ES-I3 (cell line): Measurements from ENCODE around the gene WFS1.
A peak's percentile ranks its signal among the peaks of the same experiment; 100 is the strongest.

Source experiments
- H3K36me3 ChIP-seq: 2 replicates; pipeline ENCODE4 v1.6.1; 2013; ENCODE audit warnings: mild to moderate bottlenecking, low read length, control low read depth, moderate library complexity; ENCODE audit not compliant: insufficient read depth
- H3K4me1 ChIP-seq: 2 replicates; pipeline ENCODE4 v1.6.1; 2013; ENCODE audit warnings: mild to moderate bottlenecking, control low read depth, low read length; ENCODE audit not compliant: insufficient read depth
- H3K9ac ChIP-seq: 2 replicates; pipeline ENCODE4 v1.6.1; 2013; ENCODE audit warnings: low read depth, mild to moderate bottlenecking, low read length, moderate library complexity
- H3K9me3 ChIP-seq: 2 replicates; pipeline ENCODE4 v1.6.1; 2013; ENCODE audit warnings: mild to moderate bottlenecking, low read length, moderate library complexity; ENCODE audit not compliant: control insufficient read depth, insufficient read depth

Gene WFS1

DNA sequence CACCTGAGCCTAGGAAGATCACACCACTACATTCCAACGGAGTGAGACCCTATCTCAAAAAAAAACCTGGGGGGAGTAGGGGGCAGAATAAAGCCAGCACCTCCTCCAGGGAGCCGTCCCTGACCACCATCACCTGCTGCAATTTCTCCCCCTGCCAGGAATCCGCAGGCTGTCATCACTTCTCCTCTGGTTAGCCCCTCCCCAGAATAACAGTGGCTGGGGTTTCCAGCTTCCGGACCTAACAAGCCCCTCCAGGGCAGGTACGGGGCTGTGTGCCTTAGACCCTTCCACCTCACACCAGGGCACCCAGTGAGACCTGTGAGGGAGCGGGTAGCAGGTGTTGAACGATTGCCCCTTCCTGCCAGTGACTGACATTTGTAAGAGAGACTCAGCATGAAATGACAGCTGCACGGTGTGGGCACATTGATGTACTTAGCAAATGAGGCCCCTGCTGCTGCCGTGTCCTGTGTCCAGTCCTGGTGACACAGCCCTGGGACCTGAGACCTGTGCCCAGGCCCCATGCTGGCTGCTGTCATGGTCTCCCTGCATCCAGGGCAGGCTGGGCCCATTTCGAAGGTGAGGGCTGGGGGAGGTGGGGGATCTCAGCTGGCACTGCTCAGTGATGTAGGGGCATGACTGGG lies 6.7 kb upstream of the WFS1 start:
- no peaks in the 10 kb centered on the region for H3K9me3 ChIP-seq
- peaks cover under 1% of the 10 kb centered on the region; the same call in 1 of the 2 replicates for H3K4me1 ChIP-seq
- no peaks in the 10 kb centered on the region for H3K36me3 ChIP-seq
- no peak overlapping the region for H3K9ac ChIP-seq

DNA sequence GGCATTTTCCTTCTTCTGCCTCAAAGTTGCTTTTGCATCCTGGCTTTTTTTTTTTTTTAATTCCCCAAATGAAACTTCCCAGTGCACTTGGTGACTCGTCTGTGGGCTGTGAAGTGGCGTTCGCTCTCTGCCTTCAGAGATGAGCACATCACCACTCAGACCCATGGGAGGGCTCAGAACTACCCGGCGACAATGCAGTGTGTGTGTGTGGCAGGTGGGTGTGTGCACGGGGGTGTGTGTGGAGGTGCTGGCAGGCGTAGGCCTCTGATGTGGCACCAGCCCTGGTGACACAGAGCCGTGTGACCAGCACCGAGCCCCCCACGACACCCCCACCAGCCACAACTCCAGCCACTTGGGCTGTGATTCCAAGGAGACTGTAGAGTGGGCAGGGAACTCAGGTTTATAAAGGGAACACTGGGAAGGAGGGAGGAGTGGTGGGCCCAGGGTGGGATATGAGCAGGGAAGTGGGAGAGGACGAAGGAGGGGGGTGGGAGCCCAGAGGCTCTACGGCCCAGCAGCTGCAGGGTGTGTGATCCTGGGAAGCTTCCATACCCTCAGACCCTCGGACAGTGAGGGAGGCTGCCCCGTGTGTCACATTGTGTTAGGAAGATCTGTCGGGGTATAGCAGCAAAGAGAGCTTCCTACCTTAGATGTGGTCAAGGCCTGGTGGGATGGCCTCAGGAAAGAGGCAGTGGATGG lies 6.0 kb upstream of the WFS1 start:
- H3K9ac ChIP-seq: no peak overlapping the region
- no peaks in the 10 kb centered on the region for H3K36me3 ChIP-seq
- H3K4me1 ChIP-seq: no peaks in the 10 kb centered on the region
- H3K9me3 ChIP-seq: no peaks in the 10 kb centered on the region

DNA sequence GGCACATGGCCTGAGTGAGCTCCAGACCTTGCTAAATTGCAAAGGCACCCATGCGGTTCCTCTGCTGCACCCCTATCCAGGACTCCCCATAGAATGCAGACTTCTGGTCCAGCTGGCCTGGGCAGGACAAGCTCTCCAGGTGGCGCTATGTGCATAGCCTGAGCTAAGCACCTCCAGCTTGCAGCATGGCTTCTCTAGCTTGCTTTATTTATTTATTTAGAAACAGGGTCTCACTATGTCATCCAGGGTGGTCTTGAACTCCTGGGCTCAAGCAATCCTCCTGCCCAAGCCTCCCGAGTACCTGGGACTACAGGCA lies 5.5 kb upstream of the WFS1 start:
- Histone ChIP-seq H3K4me1 (no peaks in the 10 kb centered on the region; the same call in 1 of the 2 replicates), H3K9ac (no peak overlapping the region), H3K9me3 (no peaks in the 10 kb centered on the region), H3K36me3 (no peaks in the 10 kb centered on the region)

DNA sequence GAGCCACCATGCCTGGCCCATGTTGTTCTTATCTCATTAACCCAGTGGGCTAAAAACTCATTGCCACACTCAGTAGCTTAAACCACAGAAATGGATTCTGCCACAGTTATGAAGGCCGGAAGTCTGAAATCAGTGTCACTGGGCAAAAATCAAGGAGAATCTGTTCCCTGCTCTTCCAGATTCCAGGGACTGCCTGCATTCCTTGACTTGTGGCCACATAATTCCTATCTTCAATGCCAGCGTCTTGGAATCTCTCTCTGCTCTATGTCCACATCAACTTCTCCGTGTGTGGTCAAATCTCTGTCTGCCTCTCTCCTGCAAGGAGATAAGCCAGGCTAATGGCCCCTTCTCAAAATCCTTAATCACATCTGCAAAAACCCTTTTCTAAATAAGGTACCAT lies 4.1 kb upstream of the WFS1 start:
- Histone ChIP-seq H3K4me1 (peaks cover under 1% of the 10 kb centered on the region), H3K9me3 (no peaks in the 10 kb centered on the region), H3K36me3 (no peaks in the 10 kb centered on the region), H3K9ac (no peak overlapping the region)

DNA sequence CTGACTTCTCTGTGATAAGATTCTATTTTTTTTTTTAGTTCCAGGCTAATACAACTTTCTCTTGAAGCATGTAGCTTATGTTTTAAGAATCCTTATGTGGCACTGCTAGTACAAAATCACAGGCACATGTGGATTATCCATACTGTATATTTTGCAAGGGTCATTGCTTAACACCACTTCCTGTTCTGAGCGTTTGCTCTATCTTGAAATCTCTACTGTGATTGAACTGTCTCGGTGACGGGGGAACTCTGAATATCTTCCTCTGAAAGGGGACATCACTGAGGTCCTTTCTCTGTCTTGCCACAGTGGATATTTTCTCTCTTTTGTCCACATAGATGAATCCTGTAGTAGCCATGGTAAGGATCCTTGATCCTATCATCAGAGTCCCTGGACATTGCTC lies 2.1 kb upstream of the WFS1 start:
- Histone ChIP-seq H3K4me1 (peaks cover 8% of the 10 kb centered on the region), H3K9me3 (no peaks in the 10 kb centered on the region), H3K36me3 (no peaks in the 10 kb centered on the region), H3K9ac (no peak overlapping the region)

DNA sequence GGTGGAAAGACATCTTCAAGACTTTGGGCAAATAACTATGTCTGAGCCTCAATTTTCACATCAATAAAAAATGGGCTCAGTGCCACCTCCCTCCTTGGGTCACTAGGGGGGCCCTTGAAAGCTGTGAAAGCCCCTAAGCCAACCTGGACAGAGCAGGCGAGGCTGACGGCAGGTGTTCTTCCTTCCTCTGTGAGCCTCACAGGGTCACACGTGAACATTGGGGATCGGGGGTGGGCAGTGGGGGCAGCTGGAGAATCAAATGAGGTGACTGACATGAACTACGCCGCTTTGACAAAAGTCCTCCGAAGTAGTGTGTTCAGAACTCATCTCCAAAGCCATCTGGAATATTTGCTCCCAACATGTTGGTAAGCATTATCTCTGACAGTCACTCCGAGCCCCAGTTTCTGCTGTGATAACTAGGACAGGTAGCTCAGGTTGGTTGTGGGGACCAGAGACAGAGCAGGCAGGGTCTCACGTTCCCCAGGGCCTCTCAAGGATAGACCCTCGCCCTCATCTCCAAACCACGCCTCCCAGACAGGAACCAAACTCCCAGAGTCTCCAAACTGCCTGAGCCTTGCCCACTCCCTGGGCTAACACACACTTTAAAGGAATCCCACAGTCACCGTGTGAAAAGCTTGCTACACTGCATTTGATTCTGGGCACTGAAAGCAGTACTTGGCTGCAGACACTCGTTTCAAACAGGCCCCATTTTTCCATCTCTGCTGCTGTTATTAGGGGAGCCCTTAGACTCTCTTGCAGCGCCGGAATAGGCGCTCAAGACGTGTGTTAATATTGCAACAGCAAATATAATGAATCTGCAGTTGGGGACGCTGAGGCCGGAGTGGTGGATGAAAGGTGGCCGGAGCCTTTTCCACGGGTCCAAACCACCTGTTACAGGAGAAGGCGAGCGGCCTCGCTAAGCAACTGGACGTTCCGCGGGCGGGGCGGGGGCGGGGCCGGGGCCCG lies 717 bp upstream of the WFS1 start:
- Histone ChIP-seq H3K9ac (peak overlapping the region; percentile 46; the same call in 1 of the 2 replicates), H3K4me1 (peaks cover 15% of the 10 kb centered on the region), H3K36me3 (no peaks in the 10 kb centered on the region), H3K9me3 (no peaks in the 10 kb centered on the region)

DNA sequence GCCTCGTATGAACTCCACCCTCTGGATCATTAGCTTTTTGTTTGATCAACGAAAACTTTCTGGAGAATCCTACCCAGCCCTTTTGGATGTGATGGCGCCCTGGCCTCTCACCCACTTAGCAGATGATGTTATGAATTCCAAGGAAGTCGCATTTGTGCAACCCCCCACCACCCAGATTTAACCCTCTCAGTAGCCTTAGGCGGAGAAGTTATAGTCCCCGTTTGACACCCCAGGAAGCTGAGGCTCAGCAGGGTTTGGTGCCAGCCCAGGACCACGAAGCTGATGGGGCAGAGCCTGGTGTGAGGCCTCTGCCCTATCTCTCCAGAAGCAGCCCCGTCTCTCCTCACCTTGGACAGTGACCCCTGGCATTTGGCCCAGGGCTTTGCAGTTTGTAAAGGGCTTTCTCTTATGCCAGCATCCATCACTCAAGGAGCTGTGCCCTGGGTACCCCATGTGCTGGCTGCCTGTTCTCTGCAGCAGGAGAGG lies 1.0 kb downstream of the WFS1 start:
- no peaks in the 10 kb centered on the region for H3K36me3 ChIP-seq
- peak overlapping the region; percentile 46 for H3K9ac ChIP-seq
- no peaks in the 10 kb centered on the region for H3K9me3 ChIP-seq
- peaks cover 25% of the 10 kb centered on the region for H3K4me1 ChIP-seq

DNA sequence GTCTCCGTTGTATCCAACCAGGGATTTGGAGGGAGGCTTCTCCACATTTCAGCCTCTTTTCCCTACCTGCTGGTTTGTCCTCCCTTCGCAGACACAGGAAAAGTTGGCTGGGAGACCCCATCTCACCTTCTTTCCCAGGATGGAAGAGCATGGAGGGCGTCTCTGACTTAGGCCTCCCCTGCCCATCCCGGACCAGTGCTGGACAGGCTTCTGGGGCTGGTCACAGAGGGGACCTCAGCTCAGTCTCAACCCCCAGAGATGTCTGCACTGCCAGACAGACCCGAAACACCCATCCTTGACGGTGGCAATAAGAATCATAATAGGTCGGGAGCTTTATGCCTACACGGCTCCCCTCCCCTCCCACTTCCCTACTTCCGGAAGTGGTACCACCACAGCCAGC lies 1.6 kb downstream of the WFS1 start:
- Histone ChIP-seq H3K9ac (no peak overlapping the region), H3K9me3 (no peaks in the 10 kb centered on the region), H3K36me3 (no peaks in the 10 kb centered on the region), H3K4me1 (peaks cover 25% of the 10 kb centered on the region)

DNA sequence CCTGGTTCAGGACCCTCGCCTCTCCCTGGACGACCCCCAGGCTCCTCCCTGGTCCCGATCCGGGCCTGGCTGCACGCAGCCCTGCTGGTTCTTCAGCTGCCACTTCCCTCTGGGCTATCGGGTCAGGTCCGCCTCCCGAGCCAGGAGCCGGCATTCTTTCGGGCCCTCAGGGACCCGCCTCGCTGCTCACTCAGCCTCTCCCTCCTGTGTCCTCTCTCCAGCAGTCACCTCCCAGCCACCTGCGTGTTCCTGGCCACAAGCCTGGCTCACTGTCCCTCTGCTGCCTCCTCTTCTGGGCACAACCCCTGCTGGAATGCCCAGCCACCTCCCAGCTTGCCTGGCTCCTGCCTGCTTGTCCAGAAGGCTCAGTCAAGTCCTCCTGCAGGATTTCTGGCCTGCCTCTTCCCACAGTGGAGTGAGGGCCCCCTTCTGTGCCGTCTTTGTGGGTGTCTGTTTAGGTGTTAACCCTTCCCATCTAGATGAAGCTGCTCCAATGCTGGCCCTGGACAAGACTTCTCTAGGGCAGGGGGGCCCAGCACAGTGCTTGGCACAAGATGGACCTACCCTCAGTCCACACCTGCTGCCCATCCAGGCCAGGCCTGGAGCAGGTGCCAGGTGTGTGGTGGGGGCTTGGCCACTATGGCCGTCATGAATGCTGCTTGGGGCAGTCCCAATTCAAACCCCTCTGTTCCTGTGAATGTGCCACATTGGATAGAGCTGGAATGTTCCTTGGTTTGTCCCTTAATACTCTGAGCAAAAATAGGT lies 2.2 kb downstream of the WFS1 start:
- peaks cover 25% of the 10 kb centered on the region for H3K4me1 ChIP-seq
- no peak overlapping the region for H3K9ac ChIP-seq
- no peaks in the 10 kb centered on the region for H3K36me3 ChIP-seq
- H3K9me3 ChIP-seq: no peaks in the 10 kb centered on the region

DNA sequence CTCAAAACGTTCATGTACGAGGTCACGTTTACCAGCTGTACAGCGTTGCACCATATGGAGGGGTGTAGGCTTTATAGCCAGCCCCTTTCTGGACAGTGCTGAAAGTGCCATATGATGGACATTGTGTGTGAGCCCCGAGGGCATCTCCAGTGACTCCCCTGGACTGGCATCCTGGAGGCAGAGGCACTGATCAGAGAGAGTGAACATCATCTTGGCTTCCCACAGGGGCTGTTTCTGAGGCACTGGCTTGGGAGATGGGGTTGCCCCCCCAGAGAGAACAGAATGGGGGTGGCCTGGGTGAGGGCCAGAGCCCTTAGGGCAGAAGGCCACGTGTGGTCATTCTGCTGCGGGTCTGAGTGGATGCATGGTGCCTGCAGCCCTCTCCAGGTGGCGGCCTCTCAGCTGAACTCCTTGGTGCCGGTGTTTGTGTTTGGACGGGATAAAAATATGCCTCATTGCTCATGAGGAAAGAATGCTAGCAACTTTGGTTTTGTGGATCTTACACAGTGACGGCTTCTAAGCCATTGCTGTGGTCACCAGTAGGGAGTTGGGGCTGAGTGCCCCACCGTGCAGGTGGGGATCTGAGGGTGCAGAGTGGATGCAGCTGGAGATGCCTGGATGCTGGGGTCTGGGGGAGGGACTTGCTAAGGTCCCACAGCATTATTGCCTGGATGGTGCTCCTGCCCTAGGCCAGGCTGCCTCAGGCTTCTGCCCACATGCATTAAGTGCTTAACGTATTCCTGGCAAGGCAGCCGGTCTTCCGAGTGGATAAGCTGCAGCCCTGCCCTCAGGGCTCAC lies 3.4 kb downstream of the WFS1 start:
- Histone ChIP-seq H3K9me3 (no peaks in the 10 kb centered on the region), H3K9ac (no peak overlapping the region), H3K4me1 (peaks cover 25% of the 10 kb centered on the region), H3K36me3 (no peaks in the 10 kb centered on the region; the same call in 1 of the 2 replicates)

DNA sequence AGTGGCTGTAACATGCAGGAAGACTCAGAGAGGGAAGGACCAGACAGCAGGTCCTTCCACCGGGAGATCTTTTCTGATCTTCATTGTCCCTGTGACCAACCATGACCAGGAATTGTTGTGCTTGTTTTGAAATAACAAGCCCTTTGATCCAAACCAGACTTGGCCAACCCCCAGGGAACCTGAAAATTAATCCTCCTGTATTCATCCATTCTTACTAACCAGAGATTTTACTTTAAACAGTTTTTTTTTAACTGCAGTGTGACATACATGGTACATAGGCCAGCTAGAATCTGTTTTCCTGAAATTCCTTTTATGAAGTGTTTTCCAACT lies 4.0 kb downstream of the WFS1 start:
- Histone ChIP-seq H3K9ac (no peak overlapping the region), H3K9me3 (no peaks in the 10 kb centered on the region), H3K4me1 (peaks cover 25% of the 10 kb centered on the region), H3K36me3 (no peaks in the 10 kb centered on the region; the same call in 1 of the 2 replicates)

DNA sequence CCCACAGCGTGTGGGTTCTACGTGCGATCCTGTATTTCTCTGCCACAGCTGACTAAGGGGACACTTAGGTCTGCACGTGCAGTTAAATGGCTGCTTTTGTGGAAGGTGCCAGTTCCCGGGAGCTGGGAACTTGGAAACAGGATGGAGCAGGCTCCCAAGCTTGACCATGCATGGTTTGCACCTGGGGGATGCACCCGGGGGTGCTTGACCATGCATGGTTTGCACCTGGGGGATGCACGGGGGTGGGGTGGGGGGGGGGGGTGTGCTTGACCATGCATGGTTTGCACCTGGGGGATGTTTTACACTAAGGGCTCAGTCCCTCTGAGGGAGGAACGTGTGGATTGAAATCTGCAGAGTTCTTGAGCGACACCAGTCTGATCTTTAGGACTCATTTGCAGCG lies 5.7 kb downstream of the WFS1 start:
- H3K9ac ChIP-seq: no peak overlapping the region
- no peaks in the 10 kb centered on the region; the same call in 1 of the 2 replicates for H3K36me3 ChIP-seq
- H3K9me3 ChIP-seq: no peaks in the 10 kb centered on the region
- peaks cover 25% of the 10 kb centered on the region for H3K4me1 ChIP-seq

DNA sequence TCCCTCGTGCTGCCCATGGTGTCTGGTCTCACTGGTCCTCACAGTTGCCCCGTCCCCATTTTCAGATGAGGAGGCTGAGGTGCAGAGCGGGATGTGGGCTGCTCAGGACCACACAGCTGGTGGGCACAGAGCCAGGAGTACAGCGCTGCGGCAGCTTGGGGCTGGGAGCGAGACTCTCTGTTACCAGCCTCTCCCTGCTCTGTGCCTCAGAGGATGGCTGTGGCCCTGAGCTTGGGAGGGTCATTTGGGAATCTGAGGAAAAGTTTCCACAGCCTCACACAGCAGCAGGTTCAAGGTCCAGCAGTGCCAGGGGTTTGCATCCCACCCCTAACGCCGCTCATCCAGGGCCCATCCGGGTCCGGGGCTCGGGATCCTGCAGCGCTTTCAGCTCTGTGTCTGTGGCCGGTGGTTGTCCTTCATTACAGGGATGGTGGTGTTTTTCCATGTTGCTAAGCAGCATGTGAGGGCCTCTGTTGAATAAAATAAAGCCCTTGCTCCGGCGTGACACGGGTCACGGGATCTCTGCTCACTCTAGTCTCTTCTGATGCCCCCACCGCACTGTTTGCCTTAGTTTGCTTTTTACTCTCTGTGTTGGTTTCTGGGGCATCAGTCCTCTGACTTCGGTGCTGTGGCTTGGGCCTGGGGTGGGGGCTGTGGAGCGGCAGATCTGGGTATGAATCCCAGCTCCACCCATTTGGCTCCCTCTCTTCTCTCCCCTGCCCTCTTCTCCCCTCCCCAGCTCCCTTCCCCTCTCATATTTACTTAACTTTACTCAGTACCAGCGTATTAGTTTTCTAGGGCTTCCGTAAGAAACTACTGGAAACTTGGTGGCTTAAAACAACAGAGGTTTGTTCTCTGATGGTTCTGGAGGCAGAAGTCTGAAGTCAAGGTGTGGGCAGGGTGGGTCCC lies 6.5 kb downstream of the WFS1 start:
- H3K9ac ChIP-seq: no peak overlapping the region
- H3K36me3 ChIP-seq: no peaks in the 10 kb centered on the region; the same call in 1 of the 2 replicates
- peaks cover 18% of the 10 kb centered on the region for H3K4me1 ChIP-seq
- H3K9me3 ChIP-seq: no peaks in the 10 kb centered on the region
